Hematopoietic multipotent progenitor cell treated with erythropoietin and hydrocortisone succinate and interleukin-3 and kit ligand, for 6 days (in vitro differentiated cells): Measurements from ENCODE around the gene FITM1.

Experiments used
- DNase-seq: peaks from one replicate; pipeline ENCODE4 v3.0.0-alpha.2; 2015

The FITM1 gene, protein sequence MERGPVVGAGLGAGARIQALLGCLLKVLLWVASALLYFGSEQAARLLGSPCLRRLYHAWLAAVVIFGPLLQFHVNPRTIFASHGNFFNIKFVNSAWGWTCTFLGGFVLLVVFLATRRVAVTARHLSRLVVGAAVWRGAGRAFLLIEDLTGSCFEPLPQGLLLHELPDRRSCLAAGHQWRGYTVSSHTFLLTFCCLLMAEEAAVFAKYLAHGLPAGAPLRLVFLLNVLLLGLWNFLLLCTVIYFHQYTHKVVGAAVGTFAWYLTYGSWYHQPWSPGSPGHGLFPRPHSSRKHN

DNA sequence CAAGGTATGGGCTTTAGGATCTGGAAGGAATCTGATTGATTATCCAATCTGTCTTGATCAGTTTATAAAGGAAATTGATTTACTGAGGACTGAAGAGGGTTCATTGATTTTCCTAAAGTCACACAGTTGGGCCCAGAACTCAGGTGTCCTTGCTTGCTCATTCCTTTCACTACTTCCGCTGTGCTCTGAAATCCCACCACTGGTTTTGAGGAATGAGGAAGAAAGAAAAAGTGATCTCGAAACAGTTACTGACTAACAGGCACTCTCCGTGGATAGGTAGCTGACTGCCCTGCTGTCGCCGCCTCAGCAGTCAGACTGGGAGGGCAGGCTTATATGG lies at the start of gene FITM1:
Gene FITM1 (plus strand): TSS at position 280 of the 337 bp plus-strand sequence. CDS start 905 bp downstream, outside the sequence.
- DNase-seq: no peak

DNA sequence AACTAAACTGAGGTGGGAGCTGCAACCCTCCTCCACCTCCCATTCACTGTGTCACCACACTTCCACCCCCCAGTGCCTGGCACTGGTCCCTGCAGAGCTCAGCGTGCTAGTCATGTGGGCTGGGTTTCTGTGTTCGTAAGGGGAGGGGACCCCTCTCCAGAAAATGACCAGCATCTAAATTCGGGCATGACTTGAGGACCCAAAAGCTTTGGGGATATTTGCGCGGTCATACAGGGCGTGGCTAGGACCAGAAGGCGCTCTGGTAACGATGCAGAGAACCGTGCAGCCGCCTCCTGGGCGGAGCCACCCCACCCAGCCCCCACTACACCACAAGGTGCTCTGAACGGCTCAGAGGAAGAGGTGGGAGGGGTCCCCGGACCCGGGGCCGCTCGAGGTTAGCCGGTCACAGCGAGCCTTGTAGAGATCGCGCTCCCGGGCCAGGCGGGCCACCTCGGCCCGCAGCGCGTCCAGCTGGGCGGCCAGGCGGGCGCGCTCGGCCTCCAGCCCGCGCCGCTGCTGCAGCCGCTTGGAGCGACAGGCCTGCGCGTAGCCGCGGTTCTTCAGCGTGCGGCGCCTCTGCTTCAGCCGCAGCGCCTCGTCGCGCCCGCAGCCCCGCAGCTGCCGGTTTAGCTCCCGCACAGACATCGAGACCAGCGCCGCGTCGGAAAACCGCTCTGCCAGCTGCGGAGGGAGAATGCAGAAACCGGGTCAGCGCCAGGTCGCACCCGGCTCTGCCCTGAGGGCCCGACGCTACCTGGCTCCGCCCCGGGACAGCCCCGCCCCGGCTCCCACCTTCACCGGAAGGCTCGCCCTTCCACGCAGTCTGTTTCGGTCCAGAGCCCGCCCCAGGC lies 49.3 kb upstream of the FITM1 start:
- DNase-seq: peak; percentile 76

DNA sequence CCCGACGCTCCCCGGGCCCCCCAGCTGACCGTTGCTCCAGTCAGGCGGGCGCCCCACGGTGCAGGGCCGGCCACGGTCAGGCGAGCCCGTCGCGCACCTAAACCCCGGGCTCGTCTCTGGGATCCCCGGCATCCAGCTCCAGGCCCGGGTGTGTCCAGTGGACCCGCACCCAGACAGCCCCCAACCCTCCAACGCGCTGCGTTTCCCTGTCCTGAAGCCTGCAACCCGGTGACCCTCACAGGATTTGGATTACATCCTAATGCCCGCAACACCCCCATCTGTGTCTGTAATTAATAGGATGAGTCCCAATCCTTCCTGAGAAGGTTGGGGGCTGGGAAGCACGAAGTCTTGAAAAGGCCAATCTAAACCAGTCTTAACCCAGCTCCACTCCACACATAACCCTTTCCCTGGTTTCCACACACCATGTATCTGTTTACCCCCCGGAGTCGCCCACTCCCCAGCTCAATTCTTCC lies 48.7 kb upstream of the FITM1 start:
- no peak for DNase-seq

DNA sequence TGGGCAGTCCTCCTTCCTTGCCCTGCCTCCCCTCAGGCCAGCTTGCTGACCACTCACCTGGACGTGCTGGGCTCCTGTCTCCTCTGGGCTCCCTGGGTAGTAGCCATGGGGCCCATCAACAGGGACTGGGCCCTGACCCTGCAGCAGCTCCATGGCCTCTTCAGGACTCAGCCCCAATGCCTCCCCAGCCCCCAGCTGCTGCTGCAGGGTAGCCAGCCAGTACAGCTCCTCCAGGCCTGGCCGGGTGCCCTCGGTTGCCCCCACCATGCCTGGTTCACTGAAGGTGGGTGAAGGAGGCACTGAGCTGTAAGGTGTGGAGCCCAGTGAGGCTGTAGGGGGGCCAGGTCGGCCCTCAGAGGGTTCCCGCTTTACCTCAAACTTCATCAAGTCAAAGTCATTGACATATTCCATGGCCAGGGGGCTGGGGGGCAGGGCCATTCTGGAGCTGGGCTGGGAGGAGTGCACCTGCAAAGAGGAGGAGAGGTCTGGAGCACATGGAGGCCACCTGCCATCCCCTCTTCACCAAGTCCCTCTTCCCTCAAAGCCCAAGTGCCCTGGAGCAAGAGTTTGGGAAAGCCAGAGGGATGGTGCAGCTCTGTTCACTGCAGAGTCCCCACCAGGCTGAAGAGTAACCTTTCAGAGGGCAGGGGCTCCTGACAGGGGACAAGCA lies 47.9 kb upstream of the FITM1 start:
- no peak for DNase-seq

DNA sequence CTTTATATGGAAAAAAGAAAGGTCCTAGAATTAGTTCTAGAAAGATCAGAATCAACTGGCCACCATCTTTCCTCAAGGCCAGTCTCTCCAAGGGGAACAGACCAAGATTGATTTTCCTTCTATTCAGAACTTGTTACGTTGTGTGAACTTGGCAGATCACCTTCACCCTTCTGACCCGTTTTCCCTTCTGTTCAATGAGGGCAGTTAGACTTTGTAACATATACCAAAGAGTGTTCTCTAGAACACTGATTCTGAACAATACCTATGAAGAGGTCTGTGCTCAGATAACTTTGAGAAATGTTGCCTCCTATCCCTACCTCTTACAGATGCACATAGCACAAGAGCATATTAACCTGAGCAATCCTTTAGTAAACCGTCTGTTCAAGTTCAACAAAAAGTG lies 47.0 kb upstream of the FITM1 start:
- DNase-seq: no peak

DNA sequence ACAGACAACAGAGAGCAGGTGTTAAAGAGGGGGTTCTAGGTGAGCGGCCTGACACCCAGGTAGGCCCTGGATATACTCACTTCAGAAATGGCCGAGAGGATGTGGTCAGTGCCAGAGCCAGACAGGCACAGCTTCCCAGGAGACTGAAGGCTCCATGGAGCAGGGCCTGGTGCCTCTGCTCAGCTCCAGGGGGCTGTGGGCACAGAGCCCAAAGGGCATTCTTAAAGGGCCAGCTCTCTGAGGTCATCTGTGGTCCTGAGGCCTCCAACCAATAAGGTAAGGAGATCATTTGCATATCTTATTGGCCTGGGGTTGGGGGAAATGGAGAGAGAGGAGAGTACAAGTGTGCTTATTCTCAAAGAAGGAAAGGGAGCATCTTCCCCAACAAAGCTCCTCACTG lies 46.0 kb upstream of the FITM1 start:
- no peak for DNase-seq

DNA sequence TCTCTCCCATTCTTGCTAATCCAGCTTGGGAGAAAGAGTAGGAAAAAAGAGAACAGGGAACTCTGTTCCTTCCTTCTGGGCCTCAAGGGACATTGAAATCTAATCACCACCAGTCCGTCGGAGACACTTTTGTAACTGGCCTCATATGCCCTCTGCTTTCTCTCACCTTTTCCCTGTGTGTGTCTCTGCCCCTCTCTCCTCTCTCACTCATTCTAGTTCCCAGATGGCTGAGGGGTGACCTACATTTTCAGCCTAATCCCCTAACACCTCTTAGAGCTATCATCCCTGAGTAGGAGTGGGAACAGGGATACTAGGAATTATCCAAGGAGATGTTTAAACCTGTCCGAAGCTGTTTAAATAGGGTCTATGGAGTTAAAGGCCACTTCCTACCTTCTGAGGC lies 45.2 kb upstream of the FITM1 start:
- no peak for DNase-seq

DNA sequence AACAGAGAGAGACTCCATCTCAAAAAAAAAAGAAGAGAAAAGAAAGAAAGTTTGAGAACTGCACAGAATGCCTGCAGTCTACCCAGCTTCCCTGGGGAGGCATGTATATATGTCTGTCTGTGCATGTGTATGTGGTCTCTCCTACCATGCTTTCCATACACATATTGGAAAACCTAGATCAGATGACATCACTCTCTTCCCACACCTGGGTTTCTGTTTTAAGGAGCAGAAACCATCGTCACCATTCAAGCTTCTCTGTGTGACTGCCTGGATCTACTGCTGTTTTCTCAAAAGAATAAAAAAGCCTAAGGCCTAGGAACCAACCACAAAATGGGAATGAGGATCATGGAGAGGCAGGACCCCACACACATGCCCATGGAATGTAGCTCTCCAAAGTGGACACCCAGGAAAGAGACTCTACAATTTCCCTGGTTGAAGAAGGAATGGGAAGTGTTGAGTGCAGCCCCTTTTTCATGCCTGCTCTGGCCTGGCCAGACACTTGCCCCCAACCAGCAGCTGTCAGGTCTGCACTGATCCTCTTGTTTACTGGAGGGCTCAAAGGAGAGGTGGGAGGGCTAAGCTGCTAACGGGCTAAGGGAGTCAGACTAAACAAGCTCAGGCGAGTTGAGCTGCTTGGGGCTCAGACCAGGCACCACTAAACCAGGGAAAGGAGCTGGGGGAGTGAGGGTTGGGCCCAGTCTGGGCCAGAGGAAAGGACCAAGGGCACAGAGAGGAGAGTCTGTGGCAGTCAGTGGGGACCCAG lies 44.1 kb upstream of the FITM1 start:
- DNase-seq: no peak

DNA sequence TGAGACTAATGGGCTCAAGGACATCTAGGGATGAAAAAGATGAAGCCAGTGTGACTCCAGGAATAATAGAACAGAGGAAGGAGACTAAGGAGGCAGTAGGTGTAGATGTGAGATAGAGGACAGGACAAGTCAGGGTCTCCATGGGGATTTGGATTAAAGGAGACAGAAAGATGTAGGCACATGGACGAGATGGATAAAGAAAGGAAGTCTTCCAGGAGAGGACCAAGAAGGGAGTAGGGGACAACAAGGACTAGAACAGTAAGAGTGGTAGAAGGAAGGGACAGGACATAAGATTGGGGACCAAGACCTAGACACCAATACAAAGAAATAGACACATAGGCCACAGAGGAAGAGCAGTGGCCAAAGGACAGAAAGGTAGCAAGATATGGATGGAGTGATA lies 43.5 kb upstream of the FITM1 start:
- DNase-seq: no peak

DNA sequence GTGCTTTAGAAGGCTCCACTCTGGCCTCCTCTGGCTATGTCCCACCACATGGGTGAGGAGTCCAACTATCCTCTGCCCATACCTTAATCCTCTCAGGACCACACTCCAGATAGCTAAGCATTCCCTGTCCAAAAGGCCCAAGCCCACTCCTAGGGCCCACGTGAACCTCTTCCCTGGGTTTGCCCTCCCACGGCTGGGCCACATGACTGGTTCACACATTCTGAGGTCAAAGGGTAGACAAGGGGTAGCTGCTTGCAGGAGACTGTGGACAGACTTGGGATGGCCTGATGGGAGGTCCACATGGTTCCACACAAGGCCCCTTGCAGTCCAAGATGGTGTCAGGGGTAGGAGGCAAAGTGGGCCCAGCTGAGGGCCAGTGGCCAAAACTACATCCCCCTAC lies 42.4 kb upstream of the FITM1 start:
- no peak for DNase-seq

DNA sequence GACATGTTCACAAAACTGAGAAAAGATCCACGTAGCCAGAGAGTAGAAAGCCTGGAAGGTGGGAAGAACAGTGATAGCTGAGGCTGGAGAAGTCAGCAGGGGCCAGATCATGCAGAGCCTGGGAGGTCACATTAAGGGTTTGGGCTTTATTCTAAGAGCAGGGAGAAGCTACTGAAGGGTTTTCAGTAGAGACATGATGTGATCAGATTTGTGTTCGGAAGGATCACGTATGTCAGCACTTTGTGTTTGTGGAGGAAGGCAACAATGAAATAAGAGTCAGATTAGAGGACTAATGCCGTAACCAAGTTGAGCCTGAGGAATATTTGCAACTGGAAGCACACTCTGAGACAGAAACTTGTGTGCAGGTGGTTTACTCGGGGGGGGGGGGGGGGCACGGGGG lies 40.6 kb upstream of the FITM1 start:
- no peak for DNase-seq

DNA sequence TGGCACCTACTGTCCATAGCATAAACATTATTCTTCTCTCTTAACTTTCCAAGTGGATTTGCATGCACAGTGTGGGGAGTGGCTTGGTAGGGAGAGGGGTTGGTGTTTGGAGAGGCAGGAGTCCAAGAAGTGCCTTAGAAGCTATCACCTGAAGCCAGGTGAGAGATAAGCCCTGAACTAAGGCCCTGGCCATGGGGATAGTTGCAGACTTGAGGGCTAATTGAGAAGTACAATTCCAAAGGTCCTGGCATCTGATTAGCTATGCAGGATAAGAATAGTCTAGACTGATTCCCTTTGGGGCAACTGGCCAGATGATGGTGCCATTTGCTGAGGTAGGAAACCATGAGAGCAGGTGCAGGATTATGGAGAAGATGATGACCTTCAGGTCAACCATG lies 38.4 kb upstream of the FITM1 start:
- no peak for DNase-seq

DNA sequence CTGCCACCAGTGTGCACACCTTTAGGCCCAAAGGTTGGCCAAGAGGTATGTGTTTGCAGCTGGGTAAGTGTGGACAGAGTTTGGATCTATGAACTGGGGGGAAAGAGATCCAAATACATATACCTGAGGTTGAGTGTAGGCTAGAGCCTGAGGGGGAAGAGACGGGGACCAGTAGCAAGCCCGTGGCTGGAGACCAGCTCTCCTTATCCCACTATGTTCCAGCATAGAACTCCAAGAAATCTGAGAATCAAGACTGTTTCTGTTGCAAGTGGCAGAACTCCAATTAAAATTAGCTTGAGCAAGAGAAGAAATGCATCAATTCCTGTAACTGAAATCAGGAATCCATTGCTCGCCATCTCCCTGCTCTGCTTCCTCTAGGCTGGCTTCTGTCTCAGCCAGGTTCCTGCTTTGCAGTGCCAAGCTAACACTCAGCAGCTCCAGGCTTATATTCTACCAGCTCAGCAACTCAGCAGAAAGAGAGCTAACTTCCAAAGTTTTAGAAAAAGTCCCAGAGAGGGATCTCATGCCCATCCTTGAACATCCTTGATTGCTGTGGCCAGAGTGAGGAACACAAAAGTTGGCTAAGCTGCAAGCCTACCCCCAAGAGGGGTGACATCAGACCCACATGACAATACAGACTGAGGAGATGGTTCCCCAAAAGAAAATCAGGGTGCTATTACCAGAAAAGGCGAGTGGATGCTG lies 37.8 kb upstream of the FITM1 start:
- no peak for DNase-seq

DNA sequence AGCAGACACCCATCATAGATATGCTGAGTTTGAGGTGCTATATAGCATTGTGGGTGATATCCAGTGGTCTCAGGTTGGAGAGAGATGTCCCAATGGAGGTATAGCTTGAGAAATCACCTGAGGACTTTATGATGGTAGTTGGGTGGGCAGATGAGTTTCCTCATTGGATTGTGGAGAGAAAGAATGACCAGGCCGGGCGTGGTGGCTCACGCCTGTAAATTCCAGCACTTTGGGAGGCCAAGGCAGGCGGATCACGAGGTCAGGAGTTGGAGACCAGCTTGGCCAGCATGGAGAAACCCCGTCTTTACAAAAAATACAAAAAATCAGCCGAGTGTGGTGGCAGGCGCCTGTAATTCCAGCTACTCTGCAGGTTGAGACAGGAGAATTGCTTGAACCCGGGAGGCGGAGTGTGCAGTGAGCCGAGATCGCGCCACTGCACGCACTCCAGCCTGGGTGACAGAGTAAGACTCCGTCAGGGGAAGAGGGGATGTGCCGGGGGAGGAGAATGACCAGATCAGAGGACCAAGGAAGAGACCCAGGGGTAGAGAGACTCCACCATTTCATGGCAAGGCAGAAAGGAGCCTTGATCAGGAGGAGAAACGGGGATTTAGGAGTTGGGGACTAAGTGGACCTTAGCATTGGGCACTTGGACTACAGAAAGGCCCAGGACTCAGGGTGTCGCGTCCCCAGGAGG lies 37.1 kb upstream of the FITM1 start:
- DNase-seq: no peak

DNA sequence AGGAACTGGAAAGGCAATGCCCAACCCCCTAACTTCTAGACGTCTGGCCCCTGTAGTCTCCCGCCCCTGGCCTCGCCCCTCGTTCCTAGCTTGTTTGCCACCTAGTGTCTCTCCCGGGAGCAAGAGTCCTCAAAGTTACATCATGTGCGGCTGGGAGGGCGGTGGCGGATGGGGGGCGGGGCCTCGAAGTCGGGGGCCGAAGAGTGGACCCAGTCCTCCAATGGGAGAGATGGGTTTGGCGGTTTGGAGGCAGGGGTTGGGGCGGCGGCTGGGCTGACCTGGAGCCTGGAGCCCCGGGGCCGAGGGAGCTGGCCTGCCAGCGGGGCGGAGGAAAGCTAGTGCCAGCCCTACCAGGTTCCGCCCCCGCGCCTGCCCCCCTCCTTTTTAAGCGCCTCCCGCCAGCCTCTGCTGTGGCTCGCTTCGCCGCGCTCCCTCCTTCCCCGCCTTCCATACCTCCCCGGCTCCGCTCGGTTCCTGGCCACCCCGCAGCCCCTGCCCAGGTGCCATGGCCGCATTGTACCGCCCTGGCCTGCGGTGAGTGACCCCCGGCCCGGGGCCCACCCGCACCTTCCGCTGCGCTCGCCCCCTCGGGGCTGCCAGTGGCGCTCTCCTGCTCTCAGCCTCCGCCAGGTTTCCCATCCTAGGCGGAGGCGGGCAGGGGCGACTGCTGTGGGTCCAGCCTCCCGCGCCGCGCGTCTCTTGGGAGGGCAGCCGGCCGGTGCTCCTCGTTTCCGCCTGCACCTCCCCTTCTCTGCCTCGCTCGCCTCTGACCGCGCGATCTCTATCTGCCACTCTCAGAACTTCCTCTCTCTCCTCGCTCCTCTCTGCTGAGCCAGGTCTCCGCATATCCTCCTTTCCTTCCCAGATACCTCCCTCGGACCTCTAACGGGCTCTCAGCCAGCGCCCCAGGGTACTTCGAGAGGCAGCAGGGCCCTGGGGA lies 36.3 kb upstream of the FITM1 start, which contains the start of gene PCK2:
Gene PCK2 (plus strand): TSS at position 411 of the 940 bp plus-strand sequence. CDS start 95 bp downstream, at position 506.
- DNase-seq: peak; percentile 97

DNA sequence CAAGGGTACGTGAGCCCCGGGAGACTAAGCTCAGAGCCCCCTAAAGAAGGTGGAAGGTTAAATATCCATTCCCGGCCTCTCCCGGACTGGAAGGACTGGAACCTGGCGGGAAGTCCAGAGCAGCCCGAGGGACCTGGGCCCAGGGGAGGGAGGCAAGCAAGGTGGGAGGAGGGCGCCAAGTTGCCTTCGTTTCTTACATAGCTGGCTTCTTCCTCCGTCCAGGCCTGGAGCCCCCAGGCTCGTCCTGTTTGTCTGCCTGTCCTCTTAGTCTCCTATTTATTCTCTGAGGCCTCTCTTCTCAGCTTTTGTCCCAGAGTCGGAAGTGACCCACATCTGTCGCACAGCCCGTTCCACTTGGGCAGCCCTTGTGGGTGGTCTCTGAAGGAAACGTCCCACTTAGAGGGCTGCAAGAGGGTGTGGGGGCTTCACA lies 35.6 kb upstream of the FITM1 start:
- peak; percentile 42 for DNase-seq

DNA sequence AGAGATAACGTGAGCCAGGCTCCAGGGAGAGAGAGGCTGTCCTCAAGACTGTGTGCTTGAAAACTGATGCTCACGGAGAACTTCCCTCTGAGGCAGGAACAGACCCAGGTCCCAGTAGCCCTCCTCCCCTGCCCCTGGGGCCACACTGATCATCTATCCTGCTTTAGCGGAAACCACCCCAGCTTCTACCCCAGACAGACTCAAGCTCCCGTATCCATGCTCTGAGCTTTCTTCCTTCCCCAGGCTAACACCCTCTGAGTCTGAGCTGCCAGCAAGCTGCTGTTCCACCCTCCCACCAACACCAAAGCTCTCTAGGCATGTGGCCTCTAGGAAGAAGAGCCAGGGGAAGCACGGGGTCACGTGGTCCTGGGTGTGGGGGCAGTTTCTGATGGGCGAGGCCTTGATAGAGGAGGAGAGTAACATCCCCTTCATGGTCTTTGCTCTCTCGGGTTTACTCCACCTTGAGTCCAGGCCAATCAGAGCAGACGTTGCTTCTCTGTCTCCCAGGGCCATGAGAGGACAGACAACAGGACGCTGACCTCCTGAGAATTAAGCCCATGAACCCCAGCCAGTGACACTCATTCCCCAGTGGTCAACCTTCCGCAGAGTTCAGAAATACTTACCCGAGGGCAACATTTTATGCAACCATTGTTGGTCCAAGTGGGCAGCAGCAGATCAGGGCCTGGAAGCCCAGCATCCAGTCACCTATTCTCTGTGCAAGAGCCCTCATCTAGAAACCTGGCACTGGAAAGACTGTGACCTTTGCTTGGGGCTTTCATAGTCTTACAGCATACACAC lies 35.0 kb upstream of the FITM1 start:
- peak; percentile 97 for DNase-seq

DNA sequence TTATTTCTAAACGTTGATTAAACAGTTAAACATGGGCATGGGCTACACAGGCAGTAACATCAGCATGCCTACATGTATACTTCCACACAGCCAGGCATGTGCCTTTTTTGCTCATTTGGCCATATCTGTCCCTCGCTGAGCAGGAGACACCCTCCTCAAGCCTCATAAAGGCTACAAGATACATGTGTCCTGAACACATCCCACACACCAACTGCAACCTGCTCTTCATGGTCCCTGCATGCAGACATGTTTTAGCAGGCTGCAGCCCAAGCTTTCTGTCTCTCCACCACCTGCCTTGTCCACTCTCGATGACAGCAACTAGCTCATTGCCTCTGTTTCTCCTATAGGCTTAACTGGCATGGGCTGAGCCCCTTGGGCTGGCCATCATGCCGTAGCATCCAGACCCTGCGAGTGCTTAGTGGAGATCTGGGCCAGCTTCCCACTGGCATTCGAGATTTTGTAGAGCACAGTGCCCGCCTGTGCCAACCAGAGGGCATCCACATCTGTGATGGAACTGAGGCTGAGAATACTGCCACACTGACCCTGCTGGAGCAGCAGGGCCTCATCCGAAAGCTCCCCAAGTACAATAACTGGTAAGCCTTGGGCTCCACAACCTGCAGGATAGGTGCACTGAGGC lies 33.8 kb upstream of the FITM1 start:
- DNase-seq: no peak
